CD8-positive, alpha-beta memory T cell (primary cell): ENCODE measurements around the gene FAR2. TPM values are rescaled to one million over a fixed set of nuclear protein-coding genes. Genes with fewer than 3 reads are reported as not detected.

Experiments used
- CTCF ChIA-PET: fragments of 350-600 bp; sonication (Branson Sonifier 250); formaldehyde crosslinking; loops from one replicate; lab custom pipeline; 2021; ENCODE audit warnings: antibody characterized with exemption; lab: Charles Lee
- POLR2A ChIA-PET: fragments of 350-600 bp; sonication (Branson Sonifier 250); formaldehyde crosslinking; loops from one replicate; lab custom pipeline; 2021; ENCODE audit warnings: antibody characterized with exemption; lab: Charles Lee
- DNase-seq, 5 donors: peaks; one replicate each; pipeline versions ENCODE4 v3.0.0 to v3.0.0-alpha.2; 2020 to 2022; ENCODE audit warnings: mixed read lengths in 1 of 5
- H3K27ac ChIP-seq: one replicate; pipeline ENCODE4 v1.7.0; 2013; ENCODE audit warnings: low read depth, mild to moderate bottlenecking, low read length, moderate library complexity
- H3K27me3 ChIP-seq: 2 replicates; pipeline ENCODE4 v1.7.0; 2013; ENCODE audit warnings: low read length, mild to moderate bottlenecking; ENCODE audit not compliant: insufficient read depth, poor library complexity, severe bottlenecking
- H3K36me3 ChIP-seq: 2 replicates; pipeline ENCODE4 v1.7.0; 2013; ENCODE audit warnings: mild to moderate bottlenecking, low read length, moderate library complexity; ENCODE audit not compliant: insufficient read depth
- H3K4me1 ChIP-seq: 2 replicates; pipeline ENCODE4 v1.7.0; 2013; ENCODE audit warnings: mild to moderate bottlenecking, low read length, moderate library complexity; ENCODE audit not compliant: insufficient read depth
- H3K4me3 ChIP-seq: 2 replicates; pipeline ENCODE4 v1.7.0; 2013; ENCODE audit warnings: mild to moderate bottlenecking, low read length
- H3K9me3 ChIP-seq: 2 replicates; pipeline ENCODE4 v1.7.0; 2013; ENCODE audit warnings: mild to moderate bottlenecking, low read length
- H3K27ac Mint-ChIP-seq, 8 donors: one replicate each; pipeline ENCODE4 v1.8.0; 2020 to 2021; ENCODE audit warnings: mixed read lengths in 8 of 8, mild to moderate bottlenecking in 6 of 8, inconsistent platforms in 3 of 8, moderate library complexity in 3 of 8
- H3K27me3 Mint-ChIP-seq, 2 donors: one replicate each; pipeline ENCODE4 v1.8.0; 2020 to 2021; ENCODE audit warnings: mixed read lengths in 2 of 2, mild to moderate bottlenecking in 1 of 2, moderate library complexity in 1 of 2
- H3K36me3 Mint-ChIP-seq, 3 donors: one replicate each; pipeline ENCODE4 v1.8.0; 2020 to 2021; ENCODE audit warnings: mixed read lengths in 3 of 3, inconsistent platforms in 1 of 3, mild to moderate bottlenecking in 1 of 3
- H3K4me1 Mint-ChIP-seq, 3 donors: one replicate each; pipeline ENCODE4 v1.8.0; 2020 to 2021; ENCODE audit warnings: mixed read lengths in 3 of 3, inconsistent platforms in 1 of 3, mild to moderate bottlenecking in 1 of 3
- H3K4me3 Mint-ChIP-seq, 7 donors: one replicate each; pipeline ENCODE4 v1.8.0; 2020 to 2021; ENCODE audit warnings: mixed read lengths in 7 of 7, mild to moderate bottlenecking in 6 of 7, moderate library complexity in 4 of 7, inconsistent platforms in 2 of 7
- H3K9me3 Mint-ChIP-seq, 5 donors: one replicate each; pipeline ENCODE4 v1.8.0; 2020 to 2022; ENCODE audit warnings: mixed read lengths in 5 of 5, mild to moderate bottlenecking in 3 of 5, moderate library complexity in 2 of 5, inconsistent platforms in 1 of 5
- polyA plus RNA-seq: library from polyadenylated mRNA; unstranded; fragments of 300-500 nt; fragmentation: Illumina TruSeq; gene quantifications from one replicate; pipeline ENCODE4 v1.2.3, GENCODE V29; 2021
- total RNA-seq, 2 experiments: library from RNA; stranded (reverse); gene quantifications; one replicate each; pipeline ENCODE4 v1.2.3, GENCODE V29; 2021

FAR2 gene
- total and polyA plus RNA-seq, 3 experiments from 2014 or later = 3.7 to 7.0 (median 4.0) TPM

- Mint-ChIP-seq H3K27me3 (peaks cover 0 to 2% of the 10 kb centered on the region in 2 donors), H3K4me1 (no peaks in the 10 kb centered on the region), H3K9me3 (no peaks in the 10 kb centered on the region), H3K36me3 (peaks cover 0 to 4% (median 0%) of the 10 kb centered on the region in 3 donors), H3K27ac (no peak overlapping the region), H3K4me3 (no peak overlapping the region)
- DNase-seq = no peak
- CTCF ChIA-PET = no interaction called here
- Histone ChIP-seq H3K27ac (no peak overlapping the region), H3K9me3 (no peaks in the 10 kb centered on the region), H3K36me3 (no peaks in the 10 kb centered on the region), H3K27me3 (no peaks in the 10 kb centered on the region), H3K4me3 (no peak overlapping the region), H3K4me1 (no peaks in the 10 kb centered on the region)
- POLR2A ChIA-PET = no interaction called here
Observed at GRCh38 chr12:29198901-29199300, 49.8 kb downstream of the FAR2 start.

DNA sequence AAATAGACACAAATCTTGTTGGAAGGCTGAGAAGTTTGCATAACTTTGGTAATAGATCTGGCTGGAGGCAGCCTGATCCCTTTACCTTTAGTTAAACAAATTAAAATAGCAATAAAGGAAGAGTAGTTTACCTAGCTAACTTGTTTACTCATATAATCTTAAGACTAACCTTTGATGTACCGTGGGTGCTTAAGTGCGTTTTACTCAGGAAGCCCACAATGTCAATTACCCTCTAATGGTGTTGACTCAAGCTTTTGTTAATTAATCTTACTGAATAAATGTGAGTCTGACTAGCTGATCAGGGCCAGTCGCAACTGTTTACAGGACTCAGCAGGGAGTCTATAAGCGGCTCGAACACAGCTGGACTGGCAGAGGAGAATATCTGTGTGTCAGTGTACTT, 51.5 kb downstream of the FAR2 start:
- no peaks in the 10 kb centered on the region for H3K4me1 Mint-ChIP-seq
- H3K27me3 Mint-ChIP-seq = peaks cover 0 to 2% of the 10 kb centered on the region in 2 donors
- Histone ChIP-seq H3K27ac (no peak overlapping the region), H3K36me3 (no peaks in the 10 kb centered on the region), H3K9me3 (no peaks in the 10 kb centered on the region), H3K4me3 (no peak overlapping the region), H3K27me3 (no peaks in the 10 kb centered on the region), H3K4me1 (no peaks in the 10 kb centered on the region)
- H3K36me3 Mint-ChIP-seq = peaks cover 0 to 6% (median 0%) of the 10 kb centered on the region in 3 donors
- no peak overlapping the region for H3K4me3 Mint-ChIP-seq
- no peaks in the 10 kb centered on the region for H3K9me3 Mint-ChIP-seq
- no peak for DNase-seq
- CTCF ChIA-PET = no interaction called here
- H3K27ac Mint-ChIP-seq = no peak overlapping the region
- POLR2A ChIA-PET = no interaction called here

- H3K27ac ChIP-seq = no peak overlapping the region
Observed at GRCh38 chr12:29201296-29201695, 52.2 kb downstream of the FAR2 start.

DNA sequence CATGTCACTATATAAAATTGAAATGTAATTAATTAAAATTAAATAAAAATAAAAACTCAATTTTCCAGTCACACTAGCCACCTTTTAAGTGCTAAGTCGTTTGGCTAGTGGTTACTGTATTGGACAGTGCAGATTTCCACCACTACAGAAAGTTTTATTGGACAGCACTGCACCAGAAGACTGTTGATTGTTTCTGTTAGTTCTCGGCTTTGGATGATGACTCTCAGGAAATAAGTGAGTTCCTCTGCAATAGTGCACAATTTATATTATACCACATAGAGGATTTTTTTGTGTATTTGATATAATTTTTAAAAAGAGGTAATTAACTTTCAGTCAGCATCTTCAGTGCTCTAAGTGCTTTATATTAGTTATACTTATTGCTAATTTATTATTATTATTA, 52.7 kb downstream of the FAR2 start:
- peaks cover 0 to 6% (median 0%) of the 10 kb centered on the region in 3 donors for H3K36me3 Mint-ChIP-seq
- no peaks in the 10 kb centered on the region for H3K4me1 Mint-ChIP-seq
- no peak overlapping the region for H3K4me3 Mint-ChIP-seq
- H3K27ac Mint-ChIP-seq = no peak overlapping the region
- H3K27ac ChIP-seq = no peak overlapping the region
- peaks cover 0 to 2% of the 10 kb centered on the region in 2 donors for H3K27me3 Mint-ChIP-seq
- no peaks in the 10 kb centered on the region for H3K9me3 ChIP-seq
- H3K4me1 ChIP-seq = no peaks in the 10 kb centered on the region
- H3K36me3 ChIP-seq = no peaks in the 10 kb centered on the region
- no peaks in the 10 kb centered on the region for H3K9me3 Mint-ChIP-seq
- H3K4me3 ChIP-seq = no peak overlapping the region
- POLR2A ChIA-PET = no interaction called here
- CTCF ChIA-PET = no interaction called here
- H3K27me3 ChIP-seq = no peaks in the 10 kb centered on the region
- DNase-seq = no peak

More at GRCh38 chr12:29201296-29201695, 52.2 kb downstream of the FAR2 start:
- H3K4me3 Mint-ChIP-seq = no peak overlapping the region
- no peaks in the 10 kb centered on the region for H3K9me3 Mint-ChIP-seq
- no peaks in the 10 kb centered on the region for H3K4me1 ChIP-seq
- H3K4me1 Mint-ChIP-seq = no peaks in the 10 kb centered on the region
- H3K27ac Mint-ChIP-seq = no peak overlapping the region
- no peak overlapping the region for H3K4me3 ChIP-seq
- ChIA-PET POLR2A (no interaction called here), CTCF (no interaction called here)
- H3K27me3 Mint-ChIP-seq = peaks cover 0 to 2% of the 10 kb centered on the region in 2 donors
- H3K9me3 ChIP-seq = no peaks in the 10 kb centered on the region
- DNase-seq = no peak
- H3K36me3 Mint-ChIP-seq = peaks cover 0 to 6% (median 0%) of the 10 kb centered on the region in 3 donors
- H3K27me3 ChIP-seq = no peaks in the 10 kb centered on the region
- H3K36me3 ChIP-seq = no peaks in the 10 kb centered on the region

DNA sequence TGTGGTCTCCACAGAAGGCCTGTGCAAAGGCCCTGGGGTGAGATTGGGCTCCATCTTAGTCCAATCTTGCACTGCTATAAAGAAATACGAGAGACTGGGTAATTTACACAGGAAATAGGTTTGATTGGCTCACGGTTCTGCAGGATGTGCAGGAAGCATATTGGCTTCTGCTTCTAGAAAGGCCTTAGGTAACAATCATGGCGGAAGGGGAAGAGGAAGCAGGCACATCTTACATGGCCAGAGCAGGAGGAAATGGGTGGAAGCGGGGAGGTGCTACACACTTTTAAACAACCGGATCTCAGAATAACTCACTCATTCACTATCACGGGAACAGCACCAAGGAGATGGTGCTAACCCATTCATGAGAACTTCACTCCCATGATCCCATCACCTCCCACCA, 55.4 kb downstream of the FAR2 start:
- no peak for DNase-seq
- no peaks in the 10 kb centered on the region for H3K4me1 Mint-ChIP-seq
- no peak overlapping the region for H3K4me3 Mint-ChIP-seq
- H3K36me3 Mint-ChIP-seq = peaks cover 0 to 3% (median 0%) of the 10 kb centered on the region in 3 donors
- H3K27me3 ChIP-seq = no peaks in the 10 kb centered on the region
- H3K27me3 Mint-ChIP-seq = peaks cover 0 to 1% of the 10 kb centered on the region in 2 donors
- CTCF ChIA-PET = no interaction called here
- H3K36me3 ChIP-seq = no peaks in the 10 kb centered on the region
- H3K27ac Mint-ChIP-seq = no peak overlapping the region
- H3K4me1 ChIP-seq = no peaks in the 10 kb centered on the region
- H3K9me3 ChIP-seq = no peaks in the 10 kb centered on the region
- no peak overlapping the region for H3K27ac ChIP-seq
- POLR2A ChIA-PET = no interaction called here
- no peak overlapping the region for H3K4me3 ChIP-seq
- no peaks in the 10 kb centered on the region for H3K9me3 Mint-ChIP-seq

DNA sequence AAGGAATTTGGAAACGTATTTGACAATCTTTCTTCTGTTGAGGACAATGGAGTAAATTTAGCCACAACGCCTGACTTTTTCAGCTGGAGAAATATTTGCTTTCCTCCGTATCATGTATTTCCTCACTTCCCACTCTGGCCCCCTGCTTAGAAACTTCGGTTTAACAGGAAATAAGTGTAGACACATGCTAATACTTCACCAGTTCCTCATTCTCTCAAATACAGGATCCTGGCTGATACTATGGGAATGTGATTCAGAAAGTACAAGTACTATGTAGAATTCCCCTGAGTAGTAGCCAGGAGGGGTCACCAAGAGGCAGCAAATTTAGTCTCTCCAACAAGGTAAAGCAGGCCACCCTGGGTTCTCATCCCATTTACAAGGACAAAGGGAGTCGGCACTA, 58.0 kb downstream of the FAR2 start:
- POLR2A ChIA-PET = no interaction called here
- Histone ChIP-seq H3K4me3 (no peak overlapping the region), H3K36me3 (no peaks in the 10 kb centered on the region), H3K27me3 (no peaks in the 10 kb centered on the region), H3K4me1 (no peaks in the 10 kb centered on the region), H3K9me3 (no peaks in the 10 kb centered on the region), H3K27ac (no peak overlapping the region)
- Mint-ChIP-seq H3K4me1 (no peaks in the 10 kb centered on the region), H3K4me3 (no peak overlapping the region), H3K9me3 (no peaks in the 10 kb centered on the region), H3K27ac (no peak overlapping the region), H3K36me3 (peaks cover 0 to 1% (median 0%) of the 10 kb centered on the region in 3 donors), H3K27me3 (peaks cover 0 to 1% of the 10 kb centered on the region in 2 donors)
- DNase-seq = no peak
- CTCF ChIA-PET = no interaction called here

GRCh38 chr12:29208060-29208459, 59.0 kb downstream of the FAR2 start:
- H3K4me1 ChIP-seq = no peaks in the 10 kb centered on the region
- ChIA-PET POLR2A (no interaction called here), CTCF (no interaction called here)
- H3K4me3 ChIP-seq = no peak overlapping the region
- no peaks in the 10 kb centered on the region for H3K27me3 ChIP-seq
- DNase-seq = no peak
- Mint-ChIP-seq H3K9me3 (no peaks in the 10 kb centered on the region), H3K27me3 (peaks cover 0 to 1% of the 10 kb centered on the region in 2 donors), H3K4me1 (no peaks in the 10 kb centered on the region), H3K4me3 (no peak overlapping the region), H3K27ac (no peak overlapping the region), H3K36me3 (peaks cover 0 to 1% (median 0%) of the 10 kb centered on the region in 3 donors)
- no peaks in the 10 kb centered on the region for H3K9me3 ChIP-seq
- H3K27ac ChIP-seq = no peak overlapping the region
- no peaks in the 10 kb centered on the region for H3K36me3 ChIP-seq

GRCh38 chr12:29208936-29209701, 60.0 kb downstream of the FAR2 start:
- Histone ChIP-seq H3K4me1 (no peaks in the 10 kb centered on the region), H3K9me3 (no peaks in the 10 kb centered on the region), H3K27me3 (no peaks in the 10 kb centered on the region), H3K4me3 (no peak overlapping the region), H3K36me3 (no peaks in the 10 kb centered on the region), H3K27ac (no peak overlapping the region)
- Mint-ChIP-seq H3K4me1 (no peaks in the 10 kb centered on the region), H3K9me3 (no peaks in the 10 kb centered on the region), H3K27me3 (peaks cover 0 to 1% of the 10 kb centered on the region in 2 donors), H3K36me3 (peaks cover 0 to 3% (median 0%) of the 10 kb centered on the region in 3 donors), H3K4me3 (no peak overlapping the region), H3K27ac (no peak overlapping the region)
- no peak for DNase-seq
- POLR2A ChIA-PET = no interaction called here
- CTCF ChIA-PET = no interaction called here
